HG03342 (cell line): ENCODE data around the gene SNX12.

Experiments used
- ATAC-seq: cut with Tn5 transposase; IDR thresholded peaks from one replicate; pipeline ENCODE4 v1.9.1; 2021; ENCODE audit warnings: mild to moderate bottlenecking, moderate library complexity; ENCODE audit not compliant: unreplicated experiment

The SNX12 gene

DNA sequence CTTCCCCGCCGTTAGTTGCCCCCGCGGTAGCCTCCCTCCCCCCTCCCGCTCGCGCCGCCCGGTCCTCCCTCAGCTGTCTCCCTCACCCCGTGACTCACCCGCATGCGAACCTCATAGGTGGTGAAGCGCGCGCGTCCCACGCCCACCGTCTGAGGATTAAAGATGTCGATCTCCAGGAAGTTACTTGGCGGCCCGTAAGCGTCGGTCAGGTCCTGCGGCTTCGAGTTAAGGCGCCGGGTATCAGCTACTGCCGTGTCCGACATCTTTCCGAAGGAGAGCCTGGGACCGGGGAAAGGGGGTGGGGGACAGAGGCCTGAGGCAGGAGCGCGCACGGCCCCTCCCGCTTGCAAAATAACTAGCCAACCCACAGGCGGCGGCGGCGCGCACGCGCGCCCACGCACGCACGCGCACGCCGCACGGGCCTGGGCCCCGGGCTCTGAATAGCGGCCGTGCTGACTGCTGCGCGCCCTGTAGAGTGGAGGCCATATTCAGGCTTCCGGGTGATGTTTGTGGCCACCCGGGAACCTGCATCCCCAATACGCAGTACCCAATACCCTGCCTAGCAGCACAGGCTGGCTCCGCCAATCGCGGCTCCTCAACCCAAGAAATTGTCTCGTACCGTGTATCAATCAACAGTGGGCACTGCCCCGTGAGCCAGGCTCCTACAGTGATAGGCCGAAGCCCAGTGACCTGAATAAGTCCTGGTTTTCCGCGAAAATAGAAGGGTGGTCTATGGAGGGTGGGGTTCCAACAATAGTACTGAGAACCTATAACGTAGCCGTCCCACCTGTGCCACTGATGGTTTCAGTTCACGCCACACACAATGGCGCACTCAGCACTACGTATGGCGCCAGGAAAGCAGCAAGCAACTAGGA, at the start of gene SNX12:
Gene SNX12, minus strand, starts transcription at position 291 of the 875 bp plus-strand sequence. Its CDS starts 28 bp downstream, at position 263.
- peak; percentile 95 for ATAC-seq

DNA sequence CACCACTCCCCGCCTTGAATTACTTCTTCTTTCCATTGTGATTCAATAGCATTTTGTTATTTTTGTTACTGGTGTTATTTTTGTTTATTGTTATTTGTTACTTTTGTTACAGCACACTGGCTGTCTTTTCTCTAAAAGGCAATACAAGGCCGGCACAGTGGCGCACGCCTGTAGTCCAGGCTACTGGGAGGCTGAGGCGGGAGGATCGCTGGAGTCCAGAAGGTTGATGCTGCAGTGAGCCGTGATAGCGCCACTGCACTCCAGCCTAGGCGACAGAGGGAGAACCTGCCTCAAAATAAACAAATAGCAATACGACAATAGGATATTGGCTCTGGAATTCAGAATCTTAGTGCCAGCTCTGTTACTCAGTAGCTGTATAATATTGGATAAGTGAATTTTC, 49.2 kb upstream of the SNX12 start:
- ATAC-seq, result no peak

- ATAC-seq, result peak; percentile 21
Measured at GRCh38 chrX:71111921-71112431, 43.8 kb upstream of the SNX12 start.

DNA sequence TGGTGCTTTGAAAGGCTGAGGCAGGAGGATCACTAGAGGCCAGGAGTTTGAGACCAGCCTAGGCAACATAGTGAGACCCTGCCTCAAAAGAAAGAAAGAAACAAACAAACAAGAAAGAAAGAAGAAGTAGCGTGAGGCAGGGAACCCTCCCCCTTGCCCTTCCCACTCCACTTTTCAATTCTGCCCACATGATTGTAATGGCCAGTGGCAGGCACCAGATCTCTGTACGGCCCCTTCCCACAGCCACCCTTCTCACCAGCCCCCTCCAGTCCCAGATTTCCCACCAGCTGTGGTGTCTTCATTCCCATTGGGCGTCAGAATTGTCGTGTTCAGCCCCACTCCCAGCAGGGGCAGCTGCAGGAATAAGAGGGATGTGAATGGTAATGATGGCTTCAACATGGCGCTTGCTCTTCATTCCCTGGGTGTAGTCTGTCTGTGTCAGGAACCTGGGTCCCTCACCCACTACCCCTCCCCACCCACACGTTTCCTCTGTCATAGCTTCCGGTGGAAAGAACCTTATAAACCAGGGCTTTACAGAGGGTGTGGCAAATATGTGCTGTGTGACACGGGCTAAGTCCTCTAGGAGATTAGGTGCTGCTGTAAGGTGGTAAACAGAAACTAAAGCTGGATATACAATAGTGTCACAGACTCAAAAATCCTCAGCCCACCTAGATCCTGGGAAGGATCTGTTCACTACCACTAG, 43.2 kb upstream of the SNX12 start, which contains the start of gene IL2RG:
Gene IL2RG, minus strand, starts transcription at position 437 of the 703 bp plus-strand sequence. Its CDS starts 38 bp downstream, at position 399.
- ATAC-seq, result peak; percentile 88

DNA sequence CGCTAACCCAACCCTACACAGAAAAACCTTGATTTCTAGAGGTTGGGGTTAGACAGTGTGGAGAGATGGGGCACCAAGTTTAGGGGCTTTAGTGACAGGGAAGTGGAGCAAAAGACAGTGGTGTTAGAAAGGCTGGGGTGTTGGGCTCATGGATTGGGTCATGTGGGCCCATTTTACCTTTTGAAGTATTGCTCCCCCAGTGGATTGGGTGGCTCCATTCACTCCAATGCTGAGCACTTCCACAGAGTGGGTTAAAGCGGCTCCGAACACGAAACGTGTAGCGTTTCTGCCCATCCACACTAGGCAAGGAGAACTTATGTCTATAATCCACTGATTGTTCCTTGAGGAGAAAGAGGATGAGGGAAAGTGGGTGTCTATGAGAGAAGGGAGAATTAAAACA, 40.9 kb upstream of the SNX12 start:
- ATAC-seq, result no peak

GRCh38 chrX:71107762-71108360, 39.7 kb upstream of the SNX12 start:
- ATAC-seq, result no peak

GRCh38 chrX:71107245-71107644, 39.1 kb upstream of the SNX12 start:
- no peak for ATAC-seq

- no peak for ATAC-seq
Measured at GRCh38 chrX:71106427-71106826, 38.3 kb upstream of the SNX12 start, which contains the start of gene CXorf65. Gene CXorf65, minus strand, starts transcription at chrX:71106740. Its CDS starts 184 bp downstream, at chrX:71106556.

- ATAC-seq, result no peak
Measured at GRCh38 chrX:71105628-71106027, 37.5 kb upstream of the SNX12 start.

DNA sequence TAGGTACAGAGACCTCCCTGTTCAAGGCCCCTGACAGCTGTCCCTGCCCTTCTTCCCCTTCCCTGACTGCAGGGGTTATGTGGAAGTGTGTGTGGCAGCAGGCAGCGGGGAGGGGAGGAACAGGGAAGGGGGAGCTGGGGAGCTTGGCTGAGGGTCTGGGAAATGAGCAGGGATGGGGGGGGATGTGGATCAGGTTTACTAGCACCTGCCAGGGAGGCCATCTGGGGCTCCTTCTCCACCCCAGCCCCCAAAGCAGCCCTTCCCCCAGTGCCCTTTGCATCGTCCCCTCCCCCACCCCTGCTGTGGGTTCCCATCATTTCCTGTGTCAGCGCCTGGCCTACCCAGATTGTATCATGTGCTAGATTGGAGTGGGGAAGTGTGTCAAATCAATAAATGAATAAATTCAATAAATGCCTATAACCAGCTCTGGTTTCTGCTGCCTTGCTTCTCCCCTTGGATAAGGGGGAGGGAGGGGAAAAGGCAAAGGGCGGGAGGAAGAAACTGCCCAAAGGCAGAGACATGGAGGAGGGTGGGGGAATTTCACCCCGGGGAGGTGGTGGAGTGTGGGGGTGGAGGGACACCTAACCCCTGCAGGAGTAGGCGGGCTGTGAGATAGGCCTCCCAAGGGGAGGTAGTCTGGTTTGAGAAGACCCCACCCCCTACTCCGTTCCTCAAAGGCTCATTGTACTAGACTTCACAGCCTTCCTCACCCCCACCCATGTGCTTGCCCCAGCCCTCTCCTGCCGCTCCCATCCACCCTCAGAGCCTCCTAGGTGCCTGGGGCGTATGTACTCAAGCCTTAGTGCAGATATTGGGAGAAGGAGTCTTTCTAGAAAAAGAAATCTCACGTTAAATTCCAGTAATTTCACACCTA, 35.2 kb upstream of the SNX12 start:
- peak; percentile 46 for ATAC-seq

GRCh38 chrX:71102292-71102691, 34.2 kb upstream of the SNX12 start:
- no peak for ATAC-seq

GRCh38 chrX:71100581-71101505, 32.7 kb upstream of the SNX12 start:
- ATAC-seq, result no peak

GRCh38 chrX:71099736-71100135, 31.6 kb upstream of the SNX12 start:
- ATAC-seq, result no peak

DNA sequence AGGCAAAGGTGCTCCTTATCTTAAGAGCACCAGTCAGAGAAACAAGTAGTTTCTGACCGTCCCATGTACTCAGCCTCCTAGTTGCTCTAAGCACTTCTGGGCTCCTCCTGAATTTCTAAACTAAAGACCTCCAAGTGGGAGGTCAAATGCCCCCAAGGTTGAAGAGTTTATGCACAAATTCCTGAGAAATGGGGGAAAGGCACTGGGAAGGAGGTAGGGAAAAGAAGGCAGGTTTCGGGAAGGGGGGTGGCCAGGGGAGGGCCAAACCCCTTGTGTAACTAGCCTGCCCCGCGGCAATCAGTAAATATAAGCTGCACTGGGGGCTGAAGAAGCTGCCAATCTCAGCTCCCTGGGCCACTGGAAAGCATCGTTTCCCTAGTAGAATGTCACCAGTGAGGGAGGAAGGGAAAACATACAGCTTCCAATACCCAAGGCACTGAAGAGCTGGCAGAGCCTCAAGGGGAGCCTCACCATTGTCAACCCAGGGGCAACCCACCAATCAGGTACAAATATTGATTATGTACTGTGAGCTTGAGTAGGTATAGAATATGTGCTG, 30.9 kb upstream of the SNX12 start:
- no peak for ATAC-seq

- peak; percentile 53 for ATAC-seq
Measured at GRCh38 chrX:71098302-71098701, 30.2 kb upstream of the SNX12 start.

- no peak for ATAC-seq
Measured at GRCh38 chrX:71096760-71097032, 28.6 kb upstream of the SNX12 start.

DNA sequence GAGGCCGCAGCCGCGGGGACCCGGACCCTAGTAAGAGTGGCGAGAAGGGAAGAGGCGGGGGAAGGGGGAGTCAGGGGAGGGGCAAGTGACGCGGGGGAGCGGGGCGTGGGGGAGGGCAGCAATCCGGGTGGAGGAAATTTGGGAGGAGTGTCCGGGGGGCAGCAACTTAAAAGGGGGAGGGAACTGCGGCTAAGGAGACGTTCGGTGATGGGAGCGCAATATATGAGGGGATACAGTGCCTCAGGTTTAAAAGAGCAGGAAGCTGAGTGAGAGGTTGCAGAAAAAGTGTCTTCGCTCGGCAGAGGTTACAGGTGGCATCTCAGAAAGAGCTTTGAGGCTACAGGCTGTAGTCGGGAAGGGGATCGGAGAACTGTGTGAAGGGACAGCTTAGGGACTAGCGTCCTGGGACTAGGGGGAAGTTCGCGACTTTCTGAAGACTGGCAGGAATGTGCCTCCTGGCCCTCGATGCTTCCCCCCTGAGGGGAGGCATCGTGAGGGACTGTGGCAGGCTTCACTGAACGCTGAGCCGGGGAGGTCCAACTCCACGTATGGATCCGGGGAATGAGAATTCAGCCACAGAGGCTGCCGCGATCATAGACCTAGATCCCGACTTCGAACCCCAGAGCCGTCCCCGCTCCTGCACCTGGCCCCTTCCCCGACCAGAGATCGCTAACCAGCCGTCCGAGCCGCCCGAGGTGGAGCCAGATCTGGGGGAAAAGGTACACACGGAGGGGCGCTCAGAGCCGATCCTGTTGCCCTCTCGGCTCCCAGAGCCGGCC, 28.0 kb upstream of the SNX12 start:
- no peak for ATAC-seq

- peak; percentile 82 for ATAC-seq
Measured at GRCh38 chrX:71095555-71095980, 27.4 kb upstream of the SNX12 start, which contains the start of gene FOXO4. Gene FOXO4, plus strand, starts transcription at chrX:71095851. Its CDS starts 678 bp downstream, at chrX:71096529.
